Osteoblast (primary cell): Measurements from ENCODE around the gene KIF2C. TPM values are rescaled to one million over a fixed set of nuclear protein-coding genes. Genes with fewer than 3 reads are reported as not detected.

Experiments used
- DNase-seq: peaks from one replicate; pipeline ENCODE4 v3.0.0; 2011; ENCODE audit warnings: low spot score, mixed read lengths; ENCODE audit not compliant: insufficient read length; ENCODE audit errors: missing footprints
- H2AFZ ChIP-seq: 2 replicates; pipeline ENCODE4 v1.6.0; 2011; ENCODE audit warnings: mild to moderate bottlenecking, low read length
- H3K27ac ChIP-seq: 2 replicates; pipeline ENCODE4 v1.5.1; 2011; ENCODE audit warnings: mild to moderate bottlenecking, low read depth, low read length, moderate library complexity
- H3K27me3 ChIP-seq: 2 replicates; pipeline ENCODE4 v1.6.0; 2012; ENCODE audit warnings: mild to moderate bottlenecking, control low read depth, inconsistent platforms, low read length, moderate library complexity; ENCODE audit not compliant: insufficient read depth
- H3K36me3 ChIP-seq: 2 replicates; pipeline ENCODE4 v1.5.1; 2011; ENCODE audit warnings: mild to moderate bottlenecking, low read length, control low read depth, moderate library complexity; ENCODE audit not compliant: insufficient read depth
- H3K4me1 ChIP-seq: 2 replicates; pipeline ENCODE4 v1.5.1; 2011; ENCODE audit warnings: mild to moderate bottlenecking, low read length, control low read depth, moderate library complexity; ENCODE audit not compliant: insufficient read depth
- H3K4me2 ChIP-seq: 2 replicates; pipeline ENCODE4 v1.6.0; 2011; ENCODE audit warnings: mild to moderate bottlenecking, low read length; ENCODE audit not compliant: insufficient read depth
- H3K4me3 ChIP-seq: fragments of 200-600 bp; sonication (generic); 3 replicates; pipeline ENCODE4 v1.5.1; 2012; ENCODE audit warnings: mild to moderate bottlenecking, low read length, inconsistent platforms; ENCODE audit not compliant: insufficient read depth
- H3K79me2 ChIP-seq: 2 replicates; pipeline ENCODE4 v1.6.0; 2012; ENCODE audit warnings: mild to moderate bottlenecking, low read length, control low read depth, inconsistent platforms; ENCODE audit not compliant: insufficient read depth
- H3K9me3 ChIP-seq: 2 replicates; pipeline ENCODE4 v1.5.1; 2011; ENCODE audit warnings: low read depth, low read length, control low read depth
- H4K20me1 ChIP-seq: 2 replicates; pipeline ENCODE4 v1.6.0; 2012; ENCODE audit warnings: mild to moderate bottlenecking, low read length, control low read depth; ENCODE audit not compliant: insufficient read depth
- CTCF ChIP-seq: IDR thresholded peaks from 2 replicates; pipeline ENCODE4 v1.5.1; 2011; ENCODE audit warnings: mild to moderate bottlenecking, low read depth, low read length, moderate library complexity; ENCODE audit errors: extremely low read depth
- total RNA-seq: library from RNA; depleted of rRNA; stranded (reverse); fragments of >200 nt; gene quantifications from 2 replicates; pipeline ENCODE4 v1.2.3, GENCODE V29; 2012

Gene KIF2C
- total RNA-seq, 1 donor: 3.3 TPM

- Histone ChIP-seq H2AFZ (peak overlapping the region; percentile 88), H3K79me2 (peaks cover 46% of the 10 kb centered on the region), H3K27ac (peak overlapping the region; percentile 87), H3K4me1 (peaks cover 23% of the 10 kb centered on the region), H3K36me3 (peaks cover 10% of the 10 kb centered on the region), H3K9me3 (no peaks in the 10 kb centered on the region), H3K4me2 (peak overlapping the region; percentile 98), H4K20me1 (no peaks in the 10 kb centered on the region), H3K27me3 (no peaks in the 10 kb centered on the region), H3K4me3 (peak overlapping the region; percentile 82)
- no peak for DNase-seq
- no peak for TF ChIP-seq CTCF
Measured at GRCh38 chr1:44740179-44740617, 561 bp downstream of the KIF2C start.

- H3K4me3 ChIP-seq: no peak overlapping the region
- H3K4me2 ChIP-seq: peak overlapping the region; percentile 43
- H4K20me1 ChIP-seq: no peaks in the 10 kb centered on the region
- peak overlapping the region; percentile 25 for H3K27ac ChIP-seq
- DNase-seq: no peak
- H3K9me3 ChIP-seq: no peaks in the 10 kb centered on the region
- TF ChIP-seq CTCF: no peak
- peaks cover 59% of the 10 kb centered on the region for H3K79me2 ChIP-seq
- H3K36me3 ChIP-seq: peaks cover 27% of the 10 kb centered on the region
- no peaks in the 10 kb centered on the region for H3K27me3 ChIP-seq
- peaks cover 23% of the 10 kb centered on the region for H3K4me1 ChIP-seq
- peak overlapping the region; percentile 95 for H2AFZ ChIP-seq
Measured at GRCh38 chr1:44743211-44743610, 3.6 kb downstream of the KIF2C start.

- peaks cover 35% of the 10 kb centered on the region for H3K79me2 ChIP-seq
- no peak for DNase-seq
- no peak overlapping the region for H2AFZ ChIP-seq
- H3K36me3 ChIP-seq: peaks cover 44% of the 10 kb centered on the region
- no peaks in the 10 kb centered on the region for H3K9me3 ChIP-seq
- H3K27me3 ChIP-seq: no peaks in the 10 kb centered on the region
- TF ChIP-seq CTCF: peak; percentile 7
- H3K4me1 ChIP-seq: peaks cover 6% of the 10 kb centered on the region
- H3K27ac ChIP-seq: no peak overlapping the region
- no peak overlapping the region for H3K4me3 ChIP-seq
- no peaks in the 10 kb centered on the region for H4K20me1 ChIP-seq
- no peak overlapping the region for H3K4me2 ChIP-seq
Measured at GRCh38 chr1:44747878-44748277, 8.2 kb downstream of the KIF2C start.

GRCh38 chr1:44757420-44757819 lies 17.8 kb downstream of the KIF2C start:
- no peak overlapping the region for H3K27ac ChIP-seq
- no peak overlapping the region for H3K4me3 ChIP-seq
- no peaks in the 10 kb centered on the region for H3K4me1 ChIP-seq
- H3K9me3 ChIP-seq: no peaks in the 10 kb centered on the region
- no peaks in the 10 kb centered on the region for H3K27me3 ChIP-seq
- H3K79me2 ChIP-seq: no peaks in the 10 kb centered on the region
- H2AFZ ChIP-seq: no peak overlapping the region
- H3K4me2 ChIP-seq: no peak overlapping the region
- no peak for TF ChIP-seq CTCF
- no peaks in the 10 kb centered on the region for H4K20me1 ChIP-seq
- no peak for DNase-seq
- peaks cover 78% of the 10 kb centered on the region for H3K36me3 ChIP-seq
